Liver (tissue), 9 donors: ENCODE measurements around the gene KCNK10. TPM values are rescaled to one million over a fixed set of nuclear protein-coding genes. Genes with fewer than 3 reads are reported as not detected.

Source experiments
- DNase-seq: peaks from one replicate; pipeline ENCODE4 v3.0.0-alpha.2; 2017; ENCODE audit warnings: low spot score
- H3K27ac ChIP-seq, 2 donors: one replicate each; pipeline ENCODE4 v1.7.0; 2013; ENCODE audit warnings: inconsistent platforms in 2 of 2, low read length in 2 of 2, control low read depth in 1 of 2, low read depth in 1 of 2, mild to moderate bottlenecking in 1 of 2
- H3K27me3 ChIP-seq, 4 donors: one replicate each; pipeline versions ENCODE4 v1.6.1 to v1.7.0; 2013; ENCODE audit warnings: low read length in 3 of 4, inconsistent platforms in 1 of 4, mild to moderate bottlenecking in 1 of 4, moderate library complexity in 1 of 4; ENCODE audit not compliant: control insufficient read depth in 4 of 4, insufficient read depth in 4 of 4
- H3K36me3 ChIP-seq, 4 donors: one replicate each; pipeline versions ENCODE4 v1.6.1 to v1.7.0; 2013; ENCODE audit warnings: low read length in 3 of 4, mild to moderate bottlenecking in 3 of 4, low read depth in 1 of 4, moderate library complexity in 1 of 4; ENCODE audit not compliant: control insufficient read depth in 4 of 4, insufficient read depth in 3 of 4
- H3K4me1 ChIP-seq, 4 donors: one replicate each; pipeline versions ENCODE4 v1.6.1 to v1.7.0; 2013; ENCODE audit warnings: low read length in 3 of 4, mild to moderate bottlenecking in 3 of 4, moderate library complexity in 1 of 4; ENCODE audit not compliant: control insufficient read depth in 4 of 4, insufficient read depth in 4 of 4
- H3K4me3 ChIP-seq, 3 donors: one replicate each; pipeline versions ENCODE4 v1.6.1 to v1.7.0; 2013; ENCODE audit warnings: low read length in 3 of 3, control low read depth in 1 of 3, low read depth in 1 of 3, mild to moderate bottlenecking in 1 of 3
- H3K9ac ChIP-seq, 2 donors: one replicate each; pipeline ENCODE4 v1.7.0; 2013; ENCODE audit warnings: low read length in 2 of 2, mild to moderate bottlenecking in 2 of 2, moderate library complexity in 2 of 2, control low read depth in 1 of 2, low read depth in 1 of 2
- H3K9me3 ChIP-seq, 4 donors: one replicate each; pipeline versions ENCODE4 v1.6.1 to v1.7.0; 2013; ENCODE audit warnings: low read length in 3 of 4; ENCODE audit not compliant: control insufficient read depth in 4 of 4
- EGR1 ChIP-seq, 2 donors: IDR thresholded peaks; 2 replicates each; pipeline ENCODE4 v1.6.1; 2016 to 2018; ENCODE audit warnings: antibody characterized with exemption in 2 of 2, low read depth in 2 of 2
- FOXA1 ChIP-seq: IDR thresholded peaks from 2 replicates; pipeline ENCODE4 v1.6.1; 2016; ENCODE audit warnings: antibody characterized with exemption
- FOXA2 ChIP-seq: IDR thresholded peaks from 2 replicates; pipeline ENCODE4 v1.6.1; 2016; ENCODE audit warnings: antibody characterized with exemption
- HNF4A ChIP-seq, 2 donors: conservative IDR thresholded peaks; 2 replicates each; pipeline ENCODE4 v1.6.1; 2016; ENCODE audit warnings: antibody characterized with exemption in 2 of 2, mild to moderate bottlenecking in 2 of 2
- HNF4G ChIP-seq: IDR thresholded peaks from 2 replicates; pipeline ENCODE4 v1.6.1; 2016; ENCODE audit warnings: antibody characterized with exemption
- NR2F2 ChIP-seq: IDR thresholded peaks from 2 replicates; pipeline ENCODE4 v1.6.1; 2016; ENCODE audit warnings: antibody characterized with exemption
- RAD21 ChIP-seq, 2 donors: IDR thresholded peaks; 2 replicates each; pipeline ENCODE4 v1.6.1; 2016; ENCODE audit warnings: antibody characterized with exemption in 2 of 2, mild to moderate bottlenecking in 2 of 2
- RXRA ChIP-seq, 2 donors: IDR thresholded peaks; 2 replicates each; pipeline ENCODE4 v1.6.1; 2017 to 2018; ENCODE audit warnings: antibody characterized with exemption in 2 of 2, mild to moderate bottlenecking in 1 of 2
- TAF1 ChIP-seq: conservative IDR thresholded peaks from 2 replicates; pipeline ENCODE4 v1.6.1; 2016; ENCODE audit warnings: antibody characterized with exemption, mild to moderate bottlenecking
- ZBTB33 ChIP-seq: IDR thresholded peaks from 2 replicates; pipeline ENCODE4 v1.6.1; 2016; ENCODE audit warnings: antibody characterized with exemption
- WGBS: extraction: QIAGEN DNeasy Blood & Tissue Kit; methylation state at CpG from one replicate; pipeline ENCODE4 v1.1.7; 2013; 5-methylcytosine and 5-hydroxymethylcytosine counted together
- polyA plus RNA-seq, 2 donors: library from polyadenylated mRNA; stranded (reverse) in 1 of 2; unstranded in 1 of 2; fragments of 200-250 nt in 1 of 2; fragments of >200 nt in 1 of 2; fragmentation: Nextera tagmentation in 1 of 2; extraction: Ambion mirVana in 1 of 2; gene quantifications; one replicate each; pipeline versions ENCODE4 v1.2.1 to v1.2.3, GENCODE V29; 2013 to 2015
- total RNA-seq, 2 donors: library from RNA; depleted of rRNA; stranded (reverse); fragments of >200 nt; gene quantifications; one replicate each; pipeline ENCODE4 v1.2.3, GENCODE V29; 2014
- donor health status: healthy.
- donor health status: healthy.
- donor health status: healthy.
- donor health status: healthy.
- donor health status: healthy.

KCNK10 gene
- total and polyA plus RNA-seq, 4 donors, result 0.05 TPM; not detected in 3

GRCh38 chr14:88140874-88141273 is 182.2 kb downstream of the KCNK10 start (continued):
- TF ChIP-seq EGR1 (IDR thresholded peaks at IDR 0.05; ENCODE audit: low read depth in 2 of 2) (no peak), NR2F2 (no peak), ZBTB33 (no peak), FOXA1 (no peak), TAF1 (no peak), HNF4G (no peak), HNF4A (conservative IDR thresholded peaks at IDR 0.05) (no peak), FOXA2 (no peak), RAD21 (IDR thresholded peaks at IDR 0.05) (no peak)

DNA sequence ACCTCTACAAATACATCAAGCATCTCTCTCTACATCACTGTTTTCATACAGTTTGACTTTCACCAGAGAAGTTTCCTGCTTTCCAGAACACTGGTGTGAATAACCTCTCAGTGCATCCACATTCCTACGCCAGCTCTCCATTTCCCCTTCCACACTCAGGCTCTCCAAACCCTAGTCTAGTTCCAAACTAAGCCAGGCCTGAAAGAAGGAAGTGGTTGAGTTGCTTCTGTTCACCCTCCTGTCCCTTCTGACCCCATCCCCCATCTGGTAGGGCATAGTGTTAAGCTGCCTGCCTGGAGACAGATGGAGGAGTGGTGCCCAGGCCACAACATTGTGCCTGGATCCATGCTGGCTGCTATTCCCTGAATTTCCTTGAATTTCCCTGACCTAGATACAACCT is 185.7 kb downstream of the KCNK10 start:
- H3K4me3 ChIP-seq, result no peak overlapping the region
- peaks cover 0 to 1% (median 0%) of the 10 kb centered on the region in 4 donors for H3K9me3 ChIP-seq
- H3K36me3 ChIP-seq, result no peaks in the 10 kb centered on the region
- TF ChIP-seq RXRA (IDR thresholded peaks at IDR 0.05), result no peak
- TF ChIP-seq TAF1, result no peak
- H3K27me3 ChIP-seq, result no peaks in the 10 kb centered on the region
- H3K27ac ChIP-seq, result no peak overlapping the region
- no peak for DNase-seq
- no peaks in the 10 kb centered on the region for H3K4me1 ChIP-seq
- H3K9ac ChIP-seq, result no peak overlapping the region
- WGBS, result 81% methylated on average over 1 of the region's 1 CpG

Other genes starting within 250 kb of the KCNK10 start
- gene SPATA7, start 62.4 kb upstream of the KCNK10 start, total RNA-seq, result 1 to 10 TPM; 4.5 to 5.0 TPM
- 1 to 10 TPM; 2.9 to 4.3 TPM for gene SPATA7, start 62.4 kb upstream of the KCNK10 start, polyA plus RNA-seq
- 1 to 10 TPM; 2.1 to 7.2 TPM for gene PTPN21, start 231.7 kb upstream of the KCNK10 start, total RNA-seq
- gene PTPN21, start 231.7 kb upstream of the KCNK10 start, polyA plus RNA-seq, result 1 to 10 TPM; 2.5 to 3.7 TPM
- gene ZC3H14, start 239.8 kb upstream of the KCNK10 start, total RNA-seq, result 10 to 100 TPM; 28.5 to 54.5 TPM
- 10 to 100 TPM; 22.4 to 34.9 TPM for gene ZC3H14, start 239.8 kb upstream of the KCNK10 start, polyA plus RNA-seq